8988T (cell line): ENCODE measurements around the gene RAD23B.

Source experiments
- DNase-seq: peaks from one replicate; pipeline ENCODE4 v3.0.0; 2011

RAD23B gene

GRCh38 chr9:107337676-107338590 lies 54.9 kb downstream of the RAD23B start:
- no peak for DNase-seq

- DNase-seq: no peak
Measured at GRCh38 chr9:107338911-107339659, 56.0 kb downstream of the RAD23B start.

DNA sequence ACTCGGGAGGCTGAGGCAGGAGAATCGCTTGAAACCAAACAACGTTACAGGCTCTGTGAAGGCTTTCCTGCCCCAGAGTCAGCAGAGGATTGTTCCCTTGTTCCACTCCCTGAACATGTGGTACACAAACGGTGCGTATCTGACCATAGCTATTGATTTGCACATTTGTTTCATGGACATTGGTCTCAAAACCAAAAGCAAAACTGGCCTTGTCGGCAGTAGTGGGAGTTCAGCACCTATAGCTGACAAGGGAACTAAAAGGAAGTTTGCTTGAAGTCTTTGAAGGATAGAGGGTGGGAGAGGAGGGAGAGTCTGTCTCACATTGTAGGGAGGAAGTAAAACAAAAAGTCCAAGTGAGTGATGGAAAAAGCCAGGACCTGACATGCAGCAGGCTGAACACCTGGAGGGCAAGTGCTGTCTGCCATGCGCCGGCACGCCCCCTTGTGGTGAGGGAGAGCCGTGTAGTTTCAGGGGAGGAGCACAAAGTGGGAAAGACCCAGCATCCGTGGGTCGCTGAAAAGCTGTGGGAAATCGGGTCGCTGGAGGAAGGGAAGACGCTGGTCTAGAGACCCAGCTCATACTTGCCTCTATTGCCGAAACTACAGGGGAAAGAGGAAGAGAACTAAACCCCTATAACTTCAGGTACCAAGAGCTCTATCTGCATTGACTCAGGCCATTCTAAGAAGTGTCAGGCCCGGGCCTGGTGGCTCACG lies 58.0 kb downstream of the RAD23B start:
- DNase-seq: peak; percentile 59

DNA sequence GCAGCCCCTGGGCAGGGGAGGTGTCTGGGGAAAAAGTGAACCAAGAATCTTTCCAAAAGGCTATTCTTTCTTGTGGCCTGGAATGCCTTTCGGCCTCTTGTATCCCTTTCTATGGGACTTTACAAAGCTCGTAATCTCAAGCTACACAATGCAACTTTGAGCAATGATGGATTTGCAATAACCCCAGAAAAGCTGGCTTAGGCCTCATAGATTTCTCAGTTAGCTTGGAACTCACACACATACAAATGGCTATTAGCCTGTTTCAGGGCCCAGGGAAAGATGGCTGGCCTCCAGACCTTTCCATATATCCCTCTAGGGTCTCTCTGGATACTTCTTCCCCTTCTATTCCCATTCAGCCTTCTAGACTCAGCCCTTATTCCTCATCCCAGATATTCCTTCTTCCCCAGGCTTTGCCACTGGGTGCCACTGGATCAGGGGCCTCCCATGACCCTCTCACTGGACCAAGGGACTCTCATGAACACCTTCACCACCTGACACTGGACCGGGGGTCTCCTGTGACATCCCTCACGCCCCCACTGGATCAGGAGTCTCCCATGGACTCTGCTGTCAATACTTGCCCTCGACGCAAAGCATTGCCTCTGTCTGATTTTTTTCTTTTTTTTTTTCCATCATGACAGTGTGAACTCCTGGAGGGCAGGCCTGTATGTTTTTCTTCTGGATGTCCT lies 59.5 kb downstream of the RAD23B start:
- DNase-seq: no peak

GRCh38 chr9:107345327-107345726 lies 62.2 kb downstream of the RAD23B start:
- no peak for DNase-seq

- DNase-seq: no peak
Measured at GRCh38 chr9:107348836-107349235, 65.8 kb downstream of the RAD23B start.

DNA sequence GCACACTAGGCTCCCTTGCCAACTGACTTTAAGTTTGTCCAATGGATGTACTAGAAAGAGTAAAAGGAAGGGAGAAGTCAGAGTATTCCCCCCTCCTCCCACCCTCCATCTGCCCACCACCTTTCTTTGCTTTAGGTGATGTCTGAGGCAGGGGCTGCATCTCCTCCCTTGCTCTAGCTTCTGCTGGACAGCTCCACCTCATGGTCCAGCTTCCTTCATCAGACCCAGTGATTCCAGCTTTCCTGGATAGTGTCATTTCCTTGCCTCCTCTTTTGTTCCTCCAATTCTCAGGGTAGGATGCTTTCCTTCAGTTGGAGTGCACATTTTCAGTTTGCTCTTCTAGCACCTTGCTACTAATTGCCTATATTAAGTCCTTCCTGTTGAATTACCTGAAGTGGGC lies 67.4 kb downstream of the RAD23B start:
- no peak for DNase-seq

DNA sequence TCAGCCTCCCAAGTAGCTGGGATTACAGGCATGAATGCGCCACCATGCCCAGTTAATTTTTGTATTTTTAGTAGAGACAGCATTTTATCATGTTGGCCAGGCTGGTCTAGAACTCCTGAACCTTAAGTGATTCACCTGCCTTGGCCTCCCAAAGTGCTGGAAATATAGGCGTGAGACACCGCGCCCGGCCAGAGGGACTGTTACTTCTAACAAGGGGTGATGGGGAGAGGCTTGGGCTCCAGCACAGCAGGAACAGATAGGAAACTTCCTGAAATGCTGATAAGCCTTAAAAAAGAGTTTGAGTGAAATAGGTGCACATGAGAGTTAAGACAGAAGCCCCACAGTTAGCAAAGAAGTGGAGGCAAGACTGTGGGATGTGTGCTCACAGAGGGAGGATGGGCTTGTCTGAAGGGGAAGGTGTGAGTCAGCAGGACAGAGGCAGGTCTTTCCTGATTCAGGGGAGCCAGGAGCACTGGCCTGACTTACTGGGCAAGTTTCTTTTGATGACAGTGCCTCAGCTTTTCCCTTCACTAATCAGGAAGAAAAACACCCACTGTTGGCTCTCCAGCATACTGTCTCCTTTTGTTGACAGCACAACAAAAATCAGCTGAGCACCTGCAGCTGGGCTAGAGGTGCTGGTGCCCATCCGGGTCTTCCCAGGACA lies 68.4 kb downstream of the RAD23B start:
- no peak for DNase-seq

DNA sequence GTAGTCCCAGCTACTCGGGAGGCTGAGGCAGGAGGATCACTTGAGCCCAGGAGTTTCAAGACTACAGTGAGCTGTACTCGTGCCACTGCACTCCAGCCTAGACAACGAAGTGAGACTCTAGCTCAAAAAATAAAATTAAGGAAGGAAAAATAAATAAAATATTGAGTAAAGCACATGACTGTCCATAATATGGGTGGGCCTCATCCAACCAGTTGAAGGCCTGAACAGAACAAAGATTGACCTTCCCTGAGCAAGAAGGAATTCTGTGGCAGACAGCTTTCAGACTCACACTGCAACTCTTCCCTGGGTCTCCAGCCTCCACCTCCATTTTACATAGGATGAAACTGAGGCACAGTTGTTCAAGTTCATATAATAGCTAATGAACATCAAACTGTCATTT lies 72.3 kb downstream of the RAD23B start:
- no peak for DNase-seq

DNA sequence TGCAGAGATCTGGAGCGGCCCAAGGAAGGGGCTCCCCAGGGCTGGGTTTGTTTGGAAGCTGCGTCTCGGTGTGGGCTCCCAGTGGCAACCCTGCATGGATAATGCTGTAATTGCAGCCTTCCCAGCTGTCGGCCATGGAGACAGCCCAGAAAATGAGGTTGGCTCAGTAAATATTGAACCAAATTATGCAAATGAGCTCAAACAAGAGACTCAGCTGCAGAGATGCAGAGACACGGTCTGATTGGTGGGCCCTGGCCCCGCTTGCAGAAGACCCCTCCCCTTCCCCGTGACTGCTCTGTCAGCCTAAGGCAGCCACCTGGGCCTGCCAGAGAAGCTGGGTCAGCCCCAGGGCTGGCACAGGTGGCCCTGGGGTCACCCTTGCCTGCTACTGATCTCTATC lies 75.9 kb downstream of the RAD23B start:
- DNase-seq: no peak

DNA sequence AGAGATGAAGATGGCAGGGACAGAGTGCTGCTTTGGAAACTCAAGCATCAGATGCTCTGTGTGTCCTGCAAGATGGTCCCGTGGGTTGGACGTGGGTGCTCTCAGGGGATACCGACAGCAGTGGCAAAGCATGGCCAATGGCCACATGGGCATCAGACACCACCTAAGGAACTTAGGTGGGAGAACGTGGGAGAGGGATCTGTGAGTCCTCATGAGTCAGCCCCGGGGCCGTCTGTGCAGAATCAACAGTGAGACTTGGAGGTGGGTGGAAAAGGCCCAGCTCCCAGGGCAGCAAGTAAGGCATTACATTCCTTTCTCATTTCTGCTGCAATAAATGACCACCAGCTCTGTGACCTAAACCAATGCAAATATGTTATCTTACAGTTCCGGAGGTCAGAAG lies 77.0 kb downstream of the RAD23B start:
- DNase-seq: no peak

- no peak for DNase-seq
Measured at GRCh38 chr9:107361816-107362215, 78.7 kb downstream of the RAD23B start.

DNA sequence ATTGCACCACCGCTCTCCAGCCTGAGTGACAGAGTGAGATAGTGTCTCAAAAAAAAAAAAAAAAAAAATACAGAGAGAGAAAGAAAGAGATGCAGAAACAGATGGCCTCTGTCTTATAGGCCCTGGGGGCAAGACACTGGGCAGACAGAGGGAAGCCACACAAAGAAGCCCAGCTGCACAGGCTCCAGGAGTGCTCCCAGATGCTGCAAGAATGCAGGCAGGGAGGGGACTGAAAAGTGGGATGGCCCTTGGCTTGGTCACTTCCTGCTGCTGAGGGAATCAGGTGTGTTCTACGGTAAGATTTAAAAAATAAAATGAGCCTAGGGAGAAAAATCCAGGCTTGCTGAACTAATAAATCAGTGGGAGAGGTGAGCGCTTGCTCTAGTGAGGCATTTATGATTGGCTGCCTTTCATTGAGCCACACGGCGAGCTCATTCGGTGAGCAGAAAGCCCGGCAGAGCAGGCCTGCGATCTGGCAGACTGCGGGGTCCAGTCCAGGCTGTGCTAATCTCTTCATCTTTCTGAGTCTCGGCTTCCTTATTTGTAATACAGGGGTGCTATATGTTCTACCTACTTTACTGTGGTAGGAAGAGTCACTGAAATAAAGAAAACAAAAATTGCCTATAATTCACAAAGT lies 80.6 kb downstream of the RAD23B start:
- no peak for DNase-seq

- DNase-seq: no peak
Measured at GRCh38 chr9:107367727-107368502, 84.8 kb downstream of the RAD23B start.

DNA sequence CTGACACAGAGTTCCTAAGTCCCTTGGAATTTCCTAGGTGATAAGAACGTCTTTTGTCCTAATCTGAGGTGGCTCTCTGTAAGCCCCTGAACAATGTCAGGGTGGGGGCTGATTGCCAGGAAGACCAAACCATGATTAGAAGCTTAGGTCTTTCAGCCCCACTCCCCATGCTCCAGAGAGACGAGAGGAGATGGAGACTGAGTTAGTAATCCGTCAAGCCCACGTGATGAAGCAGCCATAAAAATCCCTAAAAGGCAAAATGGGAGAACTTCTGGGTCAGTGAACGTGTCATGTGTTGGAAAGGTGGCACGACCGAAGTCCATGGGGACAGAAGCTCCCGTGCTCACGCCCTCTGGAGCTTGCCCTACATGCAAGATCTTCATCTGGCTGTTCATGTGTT lies 85.6 kb downstream of the RAD23B start:
- no peak for DNase-seq

- DNase-seq: no peak
Measured at GRCh38 chr9:107373809-107374208, 90.7 kb downstream of the RAD23B start.

GRCh38 chr9:107375001-107375400 lies 91.9 kb downstream of the RAD23B start:
- DNase-seq: no peak

DNA sequence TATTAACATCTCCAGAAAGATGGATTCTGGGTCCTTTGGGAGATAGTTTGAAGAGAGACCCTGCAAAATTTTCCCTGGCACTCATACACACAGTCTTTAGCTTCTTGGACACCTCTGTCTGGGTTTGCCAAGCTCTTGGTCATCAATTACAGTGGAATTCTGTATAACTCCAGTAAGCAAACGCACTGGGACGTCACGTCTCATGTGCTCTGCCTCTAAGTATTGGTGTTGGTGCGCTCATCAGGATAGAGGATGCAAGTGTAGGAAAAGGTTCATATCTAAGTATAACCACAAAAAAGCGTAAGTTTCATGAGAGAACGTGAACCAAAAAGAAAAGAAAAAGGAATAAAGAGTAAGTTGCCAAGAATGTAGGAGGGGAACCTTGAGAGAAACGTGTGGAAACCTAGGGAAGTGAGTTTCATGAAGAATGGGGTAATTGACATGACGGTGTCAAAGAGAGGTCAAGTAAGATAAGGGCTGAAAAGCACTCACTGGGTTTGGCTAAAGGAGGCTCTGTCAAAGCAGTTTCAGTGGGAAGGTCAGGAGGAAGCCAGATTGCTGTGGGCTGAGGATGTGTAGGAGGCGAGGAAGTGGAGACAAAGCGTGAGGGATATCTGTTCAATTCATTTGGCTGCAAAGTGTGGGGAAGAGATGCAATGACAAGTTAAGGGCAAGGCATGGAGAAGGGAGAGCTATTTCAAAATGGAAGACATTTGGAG lies 92.7 kb downstream of the RAD23B start:
- DNase-seq: no peak

- DNase-seq: no peak
Measured at GRCh38 chr9:107378006-107378405, 94.9 kb downstream of the RAD23B start.
